Stimulated activated CD8-positive, alpha-beta memory T cell treated with anti-CD3 and anti-CD28 coated beads, Interleukin-7, amount 100 ng/mL, for 48 hours (primary cell): ENCODE data around the gene NDUFS1.
"Not testable (repeated sequence)": the region's sequence is repeated elsewhere in the genome, so short reads cannot be mapped to it uniquely, and the experiment has no call there.

Experiments
- DNase-seq, 2 donors: peaks; one replicate each; pipeline ENCODE4 v3.0.0-alpha.2; 2020; ENCODE audit warnings: low read depth in 1 of 2; ENCODE audit errors: extremely low read depth in 1 of 2

The NDUFS1 gene

GRCh38 chr2:206163251-206163880, 4.1 kb upstream of the NDUFS1 start:
- DNase-seq, result no peak

GRCh38 chr2:206162401-206162800, 3.2 kb upstream of the NDUFS1 start:
- DNase-seq, result not testable (repeated sequence)

GRCh38 chr2:206160807-206161179, 1.5 kb upstream of the NDUFS1 start:
- no peak for DNase-seq

- peak in 1 of 2 donors; percentile 36 for DNase-seq
These were observed 1.0 kb upstream of the NDUFS1 start for GRCh38 chr2:206160125-206160806.

GRCh38 chr2:206158563-206159345, 490 bp downstream of the NDUFS1 start:
- DNase-seq, result no peak

- DNase-seq, result not testable (repeated sequence)
These were observed 2.2 kb downstream of the NDUFS1 start for GRCh38 chr2:206157014-206157413.

- DNase-seq, result no peak
These were observed 5.0 kb downstream of the NDUFS1 start for GRCh38 chr2:206154197-206154596.

- DNase-seq, result no peak
These were observed 8.6 kb downstream of the NDUFS1 start for GRCh38 chr2:206150631-206151030.

GRCh38 chr2:206150168-206150567, 9.1 kb downstream of the NDUFS1 start:
- no peak for DNase-seq

- DNase-seq, result no peak
These were observed 9.9 kb downstream of the NDUFS1 start for GRCh38 chr2:206149330-206149729.

GRCh38 chr2:206145665-206146064, 13.6 kb downstream of the NDUFS1 start:
- DNase-seq, result no peak

GRCh38 chr2:206144383-206144782, 14.9 kb downstream of the NDUFS1 start:
- no peak for DNase-seq

GRCh38 chr2:206143451-206143850, 15.8 kb downstream of the NDUFS1 start:
- no peak for DNase-seq

GRCh38 chr2:206127656-206128055, 31.6 kb downstream of the NDUFS1 start:
- no peak for DNase-seq

GRCh38 chr2:206125901-206126300, 33.3 kb downstream of the NDUFS1 start:
- no peak for DNase-seq

GRCh38 chr2:206122569-206122968, 36.7 kb downstream of the NDUFS1 start:
- not testable (repeated sequence) for DNase-seq

- DNase-seq, result no peak
These were observed 43.0 kb downstream of the NDUFS1 start for GRCh38 chr2:206116278-206116677.

GRCh38 chr2:206115026-206115578, 44.1 kb downstream of the NDUFS1 start:
- no peak for DNase-seq

- DNase-seq, result no peak
These were observed 46.2 kb downstream of the NDUFS1 start for GRCh38 chr2:206112846-206113547.

GRCh38 chr2:206112108-206112507, 47.1 kb downstream of the NDUFS1 start:
- DNase-seq, result no peak

- no peak for DNase-seq
These were observed 50.5 kb downstream of the NDUFS1 start for GRCh38 chr2:206108713-206109112.
